Calu3 (cell line): ENCODE data around the gene FGF18. TPM values are rescaled to one million over a fixed set of nuclear protein-coding genes. Genes with fewer than 3 reads are reported as not detected.

Source experiments
- BruUV-seq: library from RNA; stranded (reverse); fragments of 400-500 nt; replicated peaks from 2 replicates; lab custom pipeline; 2021; lab: Mats Ljungman, UMichigan
- CTCF ChIA-PET: fragments of 300-600 bp; sonication (Branson Sonifier 250); formaldehyde crosslinking; loops from one replicate; lab custom pipeline; 2022; ENCODE audit warnings: antibody characterized with exemption; lab: Charles Lee
- DNase-seq: peaks from one replicate; pipeline ENCODE4 v3.0.0; 2022
- H3K27ac Mint-ChIP-seq: one replicate; pipeline ENCODE4 v1.8.0; 2022; ENCODE audit warnings: mixed read lengths; ENCODE audit not compliant: unreplicated experiment
- H3K27me3 Mint-ChIP-seq: one replicate; pipeline ENCODE4 v1.8.0; 2022; ENCODE audit warnings: mixed read lengths; ENCODE audit not compliant: unreplicated experiment
- H3K36me3 Mint-ChIP-seq: one replicate; pipeline ENCODE4 v1.8.0; 2022; ENCODE audit warnings: mild to moderate bottlenecking, moderate library complexity, mixed read lengths; ENCODE audit not compliant: insufficient read depth, unreplicated experiment
- H3K4me1 Mint-ChIP-seq: one replicate; pipeline ENCODE4 v1.8.0; 2022; ENCODE audit warnings: mild to moderate bottlenecking, low read depth, mixed read lengths; ENCODE audit not compliant: unreplicated experiment
- H3K4me3 Mint-ChIP-seq: one replicate; pipeline ENCODE4 v1.8.0; 2022; ENCODE audit warnings: mild to moderate bottlenecking, low read depth, moderate library complexity, mixed read lengths; ENCODE audit not compliant: unreplicated experiment
- H3K9me3 Mint-ChIP-seq: one replicate; pipeline ENCODE4 v1.8.0; 2022; ENCODE audit warnings: low read depth, mixed read lengths; ENCODE audit not compliant: unreplicated experiment
- CTCF ChIP-seq: fragments of 200-600 bp; IDR thresholded peaks from one replicate; pipeline ENCODE4 v1.8.0; 2022; ENCODE audit warnings: antibody characterized with exemption; ENCODE audit not compliant: unreplicated experiment
- intact Hi-C: fragments of 100-400 bp; cut with micrococcal nuclease; formaldehyde crosslinking; loops from one replicate; pipeline ENCODE4 v1.10.0; 2022; ENCODE audit not compliant: unreplicated experiment
- total RNA-seq: library from RNA; stranded (reverse); gene quantifications from 2 replicates; pipeline ENCODE4 v1.2.3, GENCODE V29; 2022

Gene FGF18
- total RNA-seq, 1 experiment from 2014 or later, result 0.76 TPM

- Mint-ChIP-seq H3K4me3 (no peak overlapping the region), H3K9me3 (no peaks in the 10 kb centered on the region), H3K27me3 (peaks cover 18% of the 10 kb centered on the region), H3K27ac (no peak overlapping the region), H3K36me3 (peaks cover 6% of the 10 kb centered on the region), H3K4me1 (peaks cover 32% of the 10 kb centered on the region)
- intact Hi-C loops, result no loop called here
- CTCF ChIA-PET, result interaction anchor here (0.6 kb wide), 3 partner anchors 120 to 961 kb away, joined by 3 to 5 read pairs (median 4); partner anchors contain the start of gene TLX3
- no peak for TF ChIP-seq CTCF
- no peak for DNase-seq
- BruUV-seq, result no TSS peak
These were observed 9.5 kb downstream of the FGF18 start for GRCh38 chr5:171428809-171429542.

GRCh38 chr5:171429543-171429910, 10.1 kb downstream of the FGF18 start:
- CTCF ChIA-PET, result interaction anchor here (0.6 kb wide), 3 partner anchors 121 to 962 kb away, joined by 3 to 5 read pairs (median 4); partner anchors contain the start of gene TLX3
- intact Hi-C loops, result no loop called here

GRCh38 chr5:171431251-171431777, 11.9 kb downstream of the FGF18 start:
- CTCF ChIA-PET, result interaction anchor here (0.7 kb wide), 1 partner anchor 31 kb away, joined by 3 read pairs; no protein-coding TSS in a partner anchor
- Mint-ChIP-seq H3K4me1 (peaks cover 20% of the 10 kb centered on the region), H3K4me3 (no peak overlapping the region), H3K9me3 (no peaks in the 10 kb centered on the region), H3K27ac (no peak overlapping the region), H3K27me3 (peaks cover 18% of the 10 kb centered on the region), H3K36me3 (peaks cover 6% of the 10 kb centered on the region)
- no peak for DNase-seq
- no TSS peak for BruUV-seq
- intact Hi-C loops, result no loop called here
- no peak for TF ChIP-seq CTCF

More at GRCh38 chr5:171429543-171429910, 10.1 kb downstream of the FGF18 start:
- Mint-ChIP-seq H3K9me3 (no peaks in the 10 kb centered on the region), H3K27me3 (peaks cover 18% of the 10 kb centered on the region), H3K36me3 (peaks cover 6% of the 10 kb centered on the region), H3K4me3 (no peak overlapping the region), H3K27ac (no peak overlapping the region), H3K4me1 (peaks cover 26% of the 10 kb centered on the region)
- DNase-seq, result no peak
- no TSS peak for BruUV-seq
- no peak for TF ChIP-seq CTCF

GRCh38 chr5:171432076-171432475, 12.6 kb downstream of the FGF18 start:
- intact Hi-C loops, result no loop called here
- CTCF ChIA-PET, result interaction anchor here (0.6 kb wide), 1 partner anchor 20 kb away, joined by 5 read pairs; no protein-coding TSS in a partner anchor
- Mint-ChIP-seq H3K4me1 (peaks cover 20% of the 10 kb centered on the region), H3K27me3 (peaks cover 18% of the 10 kb centered on the region), H3K4me3 (no peak overlapping the region), H3K9me3 (no peaks in the 10 kb centered on the region), H3K27ac (no peak overlapping the region), H3K36me3 (peaks cover 6% of the 10 kb centered on the region)
- BruUV-seq, result no TSS peak
- no peak for DNase-seq
- no peak for TF ChIP-seq CTCF
